B cell (primary cell): ENCODE results near the gene DNAJB12. TPM values are rescaled to one million over a fixed set of nuclear protein-coding genes. Genes with fewer than 3 reads are reported as not detected.

Source experiments
- ATAC-seq: fragments of 200-7000 bp; cut with Tn5 transposase; one replicate; pipeline ENCODE4 v1.10.0; 2021; ENCODE audit warnings: low read depth, mild to moderate bottlenecking, moderate number of reproducible peaks, moderate library complexity
- CTCF ChIA-PET: fragments of 350-600 bp; sonication (Branson Sonifier 250); formaldehyde crosslinking; loops from one replicate; lab custom pipeline; 2021; ENCODE audit warnings: antibody characterized with exemption, inconsistent platforms; lab: Charles Lee
- POLR2A ChIA-PET: fragments of 350-600 bp; sonication (Branson Sonifier 250); formaldehyde crosslinking; loops from one replicate; lab custom pipeline; 2021; ENCODE audit warnings: antibody characterized with exemption; lab: Charles Lee
- DNase-seq: peaks from one replicate; pipeline ENCODE4 v3.0.0; 2013
- H2AFZ ChIP-seq: 2 replicates; pipeline ENCODE4 v1.6.1; 2012; ENCODE audit warnings: mild to moderate bottlenecking, low read depth, low read length; ENCODE audit not compliant: insufficient read depth, poor library complexity, severe bottlenecking
- H3K27ac ChIP-seq, 2 donors: 1 replicate in 1 of 2; 2 replicates in 1 of 2; pipeline ENCODE4 v1.5.1; 2012 to 2013; ENCODE audit warnings: low read length in 2 of 2, mild to moderate bottlenecking in 2 of 2, moderate library complexity in 1 of 2
- H3K27me3 ChIP-seq, 4 experiments: fragments of 200-600 bp in 1 of 4; sonication (generic) in 1 of 4; replicated peaks in 1 of 4; 1 replicate in 2 of 4; 2 replicates in 2 of 4; pipeline versions ENCODE4 v1.6.1 to v1.7.0; 2013 to 2016; ENCODE audit warnings: low read length in 3 of 4, mild to moderate bottlenecking in 2 of 4, mixed read lengths in 1 of 4, moderate library complexity in 1 of 4; ENCODE audit not compliant: insufficient read depth in 4 of 4, control insufficient read depth in 3 of 4; ENCODE audit errors: control extremely low read depth in 1 of 4
- H3K36me3 ChIP-seq, 2 experiments: replicated peaks in 1 of 2; 1 replicate in 1 of 2; 2 replicates in 1 of 2; pipeline versions ENCODE4 v1.6.1 to v1.7.1; 2013; ENCODE audit warnings: low read length in 1 of 2; ENCODE audit not compliant: insufficient read depth in 2 of 2, control insufficient read depth in 1 of 2; ENCODE audit errors: control extremely low read depth in 1 of 2, extremely low read depth in 1 of 2
- H3K4me1 ChIP-seq, 2 donors: fragments of 200-600 bp in 1 of 2; sonication (generic) in 1 of 2; 1 replicate in 1 of 2; 2 replicates in 1 of 2; pipeline versions ENCODE4 v1.5.1 to v1.6.1; 2013 to 2017; ENCODE audit warnings: low read length in 2 of 2; ENCODE audit not compliant: control insufficient read depth in 2 of 2, insufficient read depth in 2 of 2
- H3K4me2 ChIP-seq: replicated peaks from 2 replicates; pipeline ENCODE3; 2012; ENCODE audit warnings: mild to moderate bottlenecking, low read depth, low read length; ENCODE audit not compliant: poor library complexity, severe bottlenecking
- H3K4me3 ChIP-seq, 5 experiments: fragments of 200-600 bp in 1 of 5; sonication (generic) in 1 of 5; 1 replicate in 3 of 5; 2 replicates in 2 of 5; pipeline versions ENCODE4 v1.5.1 to v1.7.0; 2011 to 2016; ENCODE audit warnings: low read length in 4 of 5, mild to moderate bottlenecking in 4 of 5, low read depth in 2 of 5, control low read depth in 1 of 5, moderate library complexity in 1 of 5; ENCODE audit not compliant: insufficient read depth in 1 of 5; ENCODE audit errors: control extremely low read depth in 1 of 5, extremely low read depth in 1 of 5
- H3K79me2 ChIP-seq: fragments of 200-600 bp; sonication (generic); one replicate; pipeline ENCODE4 v1.6.0; 2016; ENCODE audit warnings: low read length; ENCODE audit not compliant: control insufficient read depth, insufficient read depth
- H3K9ac ChIP-seq: fragments of 200-600 bp; sonication (generic); 2 replicates; pipeline ENCODE4 v1.6.1; 2017; ENCODE audit warnings: mild to moderate bottlenecking, low read length, moderate library complexity
- H3K9me3 ChIP-seq, 3 donors: one replicate each; pipeline versions ENCODE4 v1.6.1 to v1.7.1; 2013; ENCODE audit warnings: low read length in 2 of 3; ENCODE audit not compliant: control insufficient read depth in 2 of 3, insufficient read depth in 1 of 3; ENCODE audit errors: control extremely low read depth in 1 of 3
- H4K20me1 ChIP-seq: 2 replicates; pipeline ENCODE4 v1.6.0; 2012; ENCODE audit warnings: mild to moderate bottlenecking, low read length; ENCODE audit not compliant: insufficient read depth, control insufficient read depth, poor library complexity, severe bottlenecking
- H3K27ac Mint-ChIP-seq: one replicate; pipeline ENCODE4 v1.8.0; 2021; ENCODE audit warnings: mixed read lengths
- H3K27me3 Mint-ChIP-seq: one replicate; pipeline ENCODE4 v1.8.0; 2021; ENCODE audit warnings: mixed read lengths
- H3K4me1 Mint-ChIP-seq: one replicate; pipeline ENCODE4 v1.8.0; 2021; ENCODE audit warnings: mixed read lengths
- H3K4me3 Mint-ChIP-seq: one replicate; pipeline ENCODE4 v1.8.0; 2021; ENCODE audit warnings: mixed read lengths
- H3K9me3 Mint-ChIP-seq: one replicate; pipeline ENCODE4 v1.8.0; 2022; ENCODE audit warnings: mixed read lengths; ENCODE audit not compliant: insufficient read depth
- EZH2 ChIP-seq: IDR thresholded peaks from 2 replicates; pipeline ENCODE4 v1.6.1; 2012; ENCODE audit warnings: borderline replicate concordance, low read depth, mild to moderate bottlenecking, moderate library complexity, low read length; ENCODE audit not compliant: insufficient read depth, poor library complexity, severe bottlenecking
- WGBS: methylation state at CpG from one replicate; pipeline ENCODE4 v1.1.5; 2013; ENCODE audit warnings: missing lambda C conversion rate; ENCODE audit not compliant: insufficient coverage; 5-methylcytosine and 5-hydroxymethylcytosine counted together
- intact Hi-C: fragments of 100-400 bp; cut with micrococcal nuclease; formaldehyde crosslinking; loops from one replicate; pipeline ENCODE4 v1.10.0; 2022
- polyA plus RNA-seq: library from polyadenylated mRNA; depleted of rRNA; stranded (reverse); fragments of >200 nt; gene quantifications from 2 replicates; pipeline ENCODE4 v1.2.3, GENCODE V29; 2012
- total RNA-seq, 2 donors: library from RNA; stranded (reverse); fragments of 120-200 nt in 1 of 2; gene quantifications; 1 replicate in 1 of 2; 2 replicates in 1 of 2; pipeline versions ENCODE4 v1.2.3 to v1.2.4, GENCODE V29; 2013 to 2022
- TF ChIP-seq, protein P1 (sequence below): fragments of 200-600 bp; IDR thresholded peaks from one replicate; pipeline ENCODE4 v1.8.0; 2022; ENCODE audit warnings: antibody characterized with exemption, mild to moderate bottlenecking

Gene DNAJB12
- total and polyA plus RNA-seq, 2 donors (not counting 1 experiment from before 2014, with no cell fraction given) = 16.1 to 42.3 TPM

DNA sequence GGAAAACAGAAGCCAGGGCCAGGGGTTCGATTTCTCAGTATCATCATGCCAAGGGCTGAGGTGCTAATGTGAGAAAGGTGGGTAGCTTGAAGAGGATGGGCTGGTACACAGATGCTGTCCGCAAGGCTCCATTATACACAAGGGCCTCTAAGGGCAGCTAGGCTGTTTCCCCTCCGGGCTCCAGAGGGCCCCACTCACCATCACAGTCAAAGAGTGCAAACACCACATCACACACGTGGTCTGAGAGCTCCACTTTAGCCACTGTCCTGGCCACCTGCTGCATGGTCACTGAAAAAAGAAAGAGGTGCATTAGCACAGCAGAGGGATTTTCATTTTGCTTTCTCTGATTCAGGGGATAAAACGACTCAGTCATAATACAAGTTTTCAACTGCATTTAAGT is 20.9 kb upstream of the DNAJB12 start:
- Histone ChIP-seq H2AFZ (no peak overlapping the region), H3K79me2 (no peaks in the 10 kb centered on the region), H3K4me1 (no peaks in the 10 kb centered on the region), H3K4me3 (no peak overlapping the region), H3K27ac (no peak overlapping the region), H3K9me3 (no peaks in the 10 kb centered on the region), H3K27me3 (no peaks in the 10 kb centered on the region), H4K20me1 (no peaks in the 10 kb centered on the region), H3K4me2 (no peak overlapping the region), H3K9ac (no peak overlapping the region), H3K36me3 (no peaks in the 10 kb centered on the region)
- Mint-ChIP-seq H3K4me1 (no peaks in the 10 kb centered on the region), H3K27me3 (no peaks in the 10 kb centered on the region), H3K9me3 (no peaks in the 10 kb centered on the region), H3K27ac (no peak overlapping the region), H3K4me3 (no peak overlapping the region)
- ATAC-seq (no peak), DNase-seq (no peak)
- 100% methylated on average over 3 of the region's 5 CpGs for WGBS
- intact Hi-C loops = no loop called here
- ChIA-PET CTCF (interaction anchor here (0.6 to 4.4 kb wide), 3 partner anchors 11 to 457 kb away, joined by 3 to 23 read pairs (median 4); no protein-coding TSS in a partner anchor), POLR2A (no interaction called here)
- TF ChIP-seq, protein P1, sequence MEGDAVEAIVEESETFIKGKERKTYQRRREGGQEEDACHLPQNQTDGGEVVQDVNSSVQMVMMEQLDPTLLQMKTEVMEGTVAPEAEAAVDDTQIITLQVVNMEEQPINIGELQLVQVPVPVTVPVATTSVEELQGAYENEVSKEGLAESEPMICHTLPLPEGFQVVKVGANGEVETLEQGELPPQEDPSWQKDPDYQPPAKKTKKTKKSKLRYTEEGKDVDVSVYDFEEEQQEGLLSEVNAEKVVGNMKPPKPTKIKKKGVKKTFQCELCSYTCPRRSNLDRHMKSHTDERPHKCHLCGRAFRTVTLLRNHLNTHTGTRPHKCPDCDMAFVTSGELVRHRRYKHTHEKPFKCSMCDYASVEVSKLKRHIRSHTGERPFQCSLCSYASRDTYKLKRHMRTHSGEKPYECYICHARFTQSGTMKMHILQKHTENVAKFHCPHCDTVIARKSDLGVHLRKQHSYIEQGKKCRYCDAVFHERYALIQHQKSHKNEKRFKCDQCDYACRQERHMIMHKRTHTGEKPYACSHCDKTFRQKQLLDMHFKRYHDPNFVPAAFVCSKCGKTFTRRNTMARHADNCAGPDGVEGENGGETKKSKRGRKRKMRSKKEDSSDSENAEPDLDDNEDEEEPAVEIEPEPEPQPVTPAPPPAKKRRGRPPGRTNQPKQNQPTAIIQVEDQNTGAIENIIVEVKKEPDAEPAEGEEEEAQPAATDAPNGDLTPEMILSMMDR = no peak
- no peak for TF ChIP-seq EZH2

DNA sequence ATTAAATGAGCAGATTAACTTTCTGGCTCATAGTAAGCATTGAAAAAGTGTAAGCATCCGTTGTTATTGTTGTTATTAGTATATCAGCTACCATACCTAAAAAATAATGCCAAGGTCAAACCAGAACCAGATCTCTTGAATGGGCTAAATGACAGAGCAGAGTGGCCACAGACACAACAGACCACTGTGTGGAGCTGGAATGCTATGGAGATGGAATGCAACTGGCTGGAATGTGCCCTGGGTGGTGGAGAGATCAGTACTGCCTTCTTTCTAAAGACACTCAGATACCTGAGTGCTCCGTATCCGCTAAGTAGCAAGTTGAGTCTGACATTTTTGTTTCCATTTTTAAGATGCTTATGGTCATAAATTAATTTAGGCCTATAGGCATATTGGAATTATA is 20.5 kb upstream of the DNAJB12 start:
- no peaks in the 10 kb centered on the region for H3K9me3 ChIP-seq
- intact Hi-C loops = no loop called here
- no peak overlapping the region for H3K9ac ChIP-seq
- no peak overlapping the region for H2AFZ ChIP-seq
- no peak overlapping the region for H3K27ac ChIP-seq
- TF ChIP-seq EZH2 = no peak
- TF ChIP-seq, protein P1 = no peak
- ChIA-PET CTCF (interaction anchor here (1.4 to 4.4 kb wide), 2 partner anchors 11 to 458 kb away, joined by 3 to 23 read pairs; no protein-coding TSS in a partner anchor), POLR2A (no interaction called here)
- H3K4me3 ChIP-seq = no peak overlapping the region
- no CpG with 5 or more reads among the region's 3 CpGs for WGBS
- H4K20me1 ChIP-seq = no peaks in the 10 kb centered on the region
- no peaks in the 10 kb centered on the region for H3K27me3 ChIP-seq
- no peaks in the 10 kb centered on the region for H3K4me1 ChIP-seq
- ATAC-seq (no peak), DNase-seq (no peak)
- H3K4me1 Mint-ChIP-seq = no peaks in the 10 kb centered on the region
- H3K4me3 Mint-ChIP-seq = no peak overlapping the region
- no peaks in the 10 kb centered on the region for H3K79me2 ChIP-seq
- no peaks in the 10 kb centered on the region for H3K9me3 Mint-ChIP-seq
- H3K27me3 Mint-ChIP-seq = no peaks in the 10 kb centered on the region
- no peak overlapping the region for H3K27ac Mint-ChIP-seq
- no peak overlapping the region for H3K4me2 ChIP-seq
- H3K36me3 ChIP-seq = no peaks in the 10 kb centered on the region
